Suppressor macrophage (primary cell): Measurements from ENCODE around the gene PDZD2.
"Not testable (repeated sequence)": the region's sequence is repeated elsewhere in the genome, so short reads cannot be mapped to it uniquely, and the experiment has no call there.

Experiments
- DNase-seq, 4 experiments: peaks; one replicate each; pipeline ENCODE4 v3.0.0-alpha.2; 2020 to 2022

Gene PDZD2

GRCh38 chr5:31638345-31638744 lies 586 bp upstream of the PDZD2 start:
- peak in 3 of 4 experiments; percentile 4 to 11 (median 7) for DNase-seq

DNA sequence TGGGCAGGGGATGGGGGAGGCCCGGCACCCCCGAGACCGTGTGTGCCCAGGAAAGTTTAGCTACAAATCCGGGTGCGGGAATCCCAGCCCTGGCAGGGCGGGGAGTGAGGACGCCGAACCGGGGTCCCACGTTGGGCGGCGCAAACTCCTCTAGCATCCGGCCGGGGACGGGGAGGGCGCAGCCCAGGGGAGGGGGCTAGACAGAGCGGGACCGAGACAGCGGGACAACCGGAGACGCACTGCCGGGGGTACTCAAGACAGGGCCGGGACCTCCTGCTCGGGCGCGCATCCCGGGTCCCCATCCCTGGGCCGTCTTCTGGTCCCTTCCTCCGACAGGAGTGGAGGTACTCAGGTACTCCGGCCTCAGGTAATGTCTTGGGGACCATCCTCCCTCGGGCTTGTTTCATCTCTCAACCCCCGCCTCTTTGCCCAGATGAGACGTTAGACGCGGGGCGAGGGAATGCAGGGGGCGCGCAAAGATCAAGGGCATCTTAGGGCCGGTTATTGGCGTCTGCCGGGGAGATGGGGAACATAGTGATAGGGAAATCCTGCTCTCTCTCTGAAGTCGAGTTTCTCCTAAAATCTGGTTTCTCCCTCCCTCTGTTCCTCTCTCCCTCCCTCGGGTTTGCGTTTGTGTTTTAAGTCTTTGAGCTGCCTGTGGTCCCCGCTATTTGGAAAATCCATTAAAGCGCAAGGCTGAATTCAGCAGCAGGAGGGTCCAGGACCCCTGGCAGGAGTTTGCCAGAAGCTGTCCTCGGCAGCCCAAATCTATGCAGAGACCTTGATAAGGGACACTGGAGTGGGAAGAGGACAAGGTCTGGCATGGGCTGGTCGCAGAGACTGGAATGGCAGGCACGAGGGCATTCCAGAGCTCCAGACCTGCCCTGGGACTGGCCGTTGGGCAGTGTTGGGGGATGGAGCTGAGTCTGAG lies 815 bp downstream of the PDZD2 start:
- no peak for DNase-seq

GRCh38 chr5:31640573-31640972 lies 1.6 kb downstream of the PDZD2 start:
- DNase-seq, result no peak

DNA sequence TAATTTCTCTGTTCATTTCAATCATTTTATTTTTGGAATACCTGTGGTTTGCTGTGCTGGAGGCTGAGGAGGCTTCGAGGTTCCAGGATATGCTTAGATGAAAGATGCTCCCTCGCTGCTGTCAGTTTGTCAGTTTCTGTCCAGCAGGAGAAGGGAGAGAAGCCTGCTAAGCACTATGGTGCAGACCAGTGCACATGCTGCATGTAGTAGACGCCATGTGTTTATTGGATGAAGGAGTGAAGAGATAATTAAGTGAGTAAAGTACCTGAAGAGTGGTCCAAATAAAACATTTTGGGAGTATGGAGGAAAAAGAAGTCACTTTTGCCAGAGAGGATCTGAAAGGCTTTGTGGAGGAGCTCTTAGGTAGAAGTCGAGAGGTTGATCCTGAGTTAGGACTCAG lies 2.1 kb downstream of the PDZD2 start:
- DNase-seq, result no peak

GRCh38 chr5:31641575-31641974 lies 2.6 kb downstream of the PDZD2 start:
- DNase-seq, result no peak

- no peak for DNase-seq
Observed at GRCh38 chr5:31645420-31646081, 6.6 kb downstream of the PDZD2 start.

- no peak for DNase-seq
Observed at GRCh38 chr5:31648326-31648725, 9.4 kb downstream of the PDZD2 start.

GRCh38 chr5:31651241-31651640 lies 12.3 kb downstream of the PDZD2 start:
- DNase-seq, result no peak

GRCh38 chr5:31655491-31655890 lies 16.6 kb downstream of the PDZD2 start:
- DNase-seq, result no peak

- no peak for DNase-seq
Observed at GRCh38 chr5:31656806-31657205, 17.9 kb downstream of the PDZD2 start.

DNA sequence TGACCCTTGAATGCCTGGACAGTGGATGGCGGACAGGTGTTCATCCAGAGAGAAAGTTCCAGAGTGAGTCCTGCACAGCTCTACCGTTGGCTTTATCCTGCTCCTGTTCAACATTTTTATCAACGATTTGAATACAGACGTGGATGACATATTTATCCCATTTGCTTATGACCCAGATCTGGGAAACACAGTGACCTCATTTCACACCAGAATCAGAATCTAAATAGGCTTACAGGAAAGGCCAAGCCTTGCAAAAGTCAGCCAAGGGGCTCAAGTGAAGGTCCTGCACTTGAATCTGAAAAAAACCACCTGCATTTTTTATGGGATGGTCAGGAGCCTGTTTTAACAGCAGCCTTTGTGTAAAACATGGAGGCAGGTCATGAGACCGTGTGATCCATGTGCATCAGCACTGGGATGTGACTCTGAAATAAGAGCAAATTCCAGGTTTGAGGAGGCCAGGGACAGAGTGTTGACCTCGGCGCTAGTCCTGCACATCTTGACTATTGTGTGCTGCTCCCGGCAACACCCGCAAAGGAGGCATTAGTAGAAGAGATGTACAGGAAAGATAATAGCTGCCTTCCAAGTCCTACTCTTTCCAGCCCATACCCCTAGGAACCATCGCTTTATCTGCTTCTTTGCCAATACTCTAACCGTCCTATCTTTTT lies 18.5 kb downstream of the PDZD2 start:
- no peak for DNase-seq

DNA sequence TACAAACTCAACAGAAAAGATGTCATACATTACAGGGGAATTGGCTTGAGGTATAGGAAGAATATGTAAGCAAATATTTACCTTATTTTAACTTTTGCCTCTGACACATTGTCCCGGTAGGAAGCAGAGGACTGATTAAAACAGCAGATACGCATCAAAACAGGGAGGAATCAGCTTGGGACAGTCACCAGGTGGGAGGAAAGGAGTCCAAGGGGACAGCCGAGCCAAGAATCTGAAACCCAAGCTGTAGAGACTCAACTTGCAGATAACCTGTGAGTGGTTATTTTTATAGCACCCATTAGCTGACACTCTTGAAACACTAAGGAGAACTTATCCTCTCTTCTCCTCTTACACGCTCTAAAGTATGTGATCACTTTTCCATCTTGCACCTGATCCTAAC lies 22.3 kb downstream of the PDZD2 start:
- DNase-seq, result no peak

DNA sequence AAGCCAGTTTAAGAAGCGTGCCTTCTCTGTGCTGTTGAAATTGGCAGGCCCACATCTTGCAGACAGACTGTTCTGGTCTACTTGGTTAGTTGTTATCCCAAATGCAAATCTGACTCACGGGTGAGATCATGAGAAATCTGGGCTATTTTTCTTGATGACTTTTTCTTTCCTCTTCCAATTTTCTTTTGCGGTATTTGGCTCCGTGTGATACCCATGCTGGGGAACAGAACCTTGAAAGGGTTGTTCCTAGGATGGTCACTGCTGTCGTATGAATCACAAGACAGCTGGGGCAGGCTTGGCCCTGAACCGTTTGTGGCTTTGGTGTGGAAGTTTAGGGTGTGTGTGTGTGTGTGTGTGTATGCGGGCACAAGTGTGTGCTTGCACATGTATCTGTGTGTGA lies 24.6 kb downstream of the PDZD2 start:
- DNase-seq, result no peak

- DNase-seq, result peak in 1 of 4 experiments; percentile 2
Observed at GRCh38 chr5:31664566-31664965, 25.6 kb downstream of the PDZD2 start.

- no peak for DNase-seq
Observed at GRCh38 chr5:31671339-31671741, 32.4 kb downstream of the PDZD2 start.

GRCh38 chr5:31674371-31674951 lies 35.5 kb downstream of the PDZD2 start:
- no peak for DNase-seq

DNA sequence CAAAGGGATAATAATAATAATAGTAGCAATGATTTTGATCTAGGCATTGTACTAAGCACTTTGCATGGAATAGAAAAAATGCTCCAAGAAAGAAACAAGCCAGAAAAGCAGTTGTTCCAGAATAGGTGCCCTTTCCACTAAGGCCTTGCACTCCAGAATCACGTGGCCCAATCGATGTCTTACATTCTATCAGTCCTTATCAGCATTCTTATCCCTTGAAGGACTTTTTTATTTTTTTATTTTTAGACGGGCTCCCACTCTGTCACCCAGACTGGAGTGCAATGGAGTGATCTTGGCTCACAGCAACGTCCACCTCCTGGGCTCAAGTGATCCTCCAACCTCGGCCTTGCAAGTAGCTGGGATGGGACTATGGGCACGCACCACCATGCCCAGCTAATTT lies 36.5 kb downstream of the PDZD2 start:
- no peak for DNase-seq

- DNase-seq, result no peak
Observed at GRCh38 chr5:31678180-31678579, 39.2 kb downstream of the PDZD2 start.

DNA sequence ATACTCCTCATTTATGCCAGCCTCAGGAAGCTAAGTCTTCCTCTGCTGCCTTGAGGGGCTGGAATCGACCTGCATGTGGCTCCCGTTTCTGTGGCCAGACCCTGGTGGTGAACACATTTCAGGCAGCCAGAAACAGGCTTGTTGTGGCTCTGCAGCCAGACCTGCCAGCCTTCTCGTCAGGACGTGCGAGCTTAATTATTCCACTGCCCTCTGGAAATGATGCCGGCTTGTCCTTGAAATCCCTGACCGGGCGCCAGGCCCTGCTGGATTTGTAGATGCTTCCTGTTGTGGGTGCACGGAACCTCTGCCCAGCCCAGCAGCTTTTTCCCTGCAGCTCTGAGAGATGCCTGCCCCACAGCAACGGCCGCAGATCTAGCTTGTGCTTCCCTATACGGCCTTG lies 41.6 kb downstream of the PDZD2 start:
- DNase-seq, result no peak

DNA sequence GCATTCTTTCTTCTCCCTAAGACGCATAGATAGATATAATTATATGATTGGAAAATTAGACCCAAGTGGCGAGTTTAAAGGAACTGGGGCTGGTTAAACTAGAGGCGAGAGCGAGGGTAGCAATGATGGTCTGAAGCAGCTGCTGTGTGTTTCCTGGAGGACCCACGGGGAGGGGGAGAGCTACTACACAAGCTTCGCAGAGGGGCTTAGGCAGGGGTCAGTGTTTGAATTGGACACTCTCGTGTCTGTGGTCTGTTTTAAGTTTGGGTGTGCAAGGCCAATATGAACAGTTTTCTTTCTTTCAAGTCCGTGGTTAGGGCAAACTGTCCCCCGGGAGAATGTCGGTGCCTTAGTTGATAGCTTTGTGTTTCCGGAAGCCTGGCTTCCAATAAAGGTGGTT lies 43.1 kb downstream of the PDZD2 start:
- DNase-seq, result no peak

DNA sequence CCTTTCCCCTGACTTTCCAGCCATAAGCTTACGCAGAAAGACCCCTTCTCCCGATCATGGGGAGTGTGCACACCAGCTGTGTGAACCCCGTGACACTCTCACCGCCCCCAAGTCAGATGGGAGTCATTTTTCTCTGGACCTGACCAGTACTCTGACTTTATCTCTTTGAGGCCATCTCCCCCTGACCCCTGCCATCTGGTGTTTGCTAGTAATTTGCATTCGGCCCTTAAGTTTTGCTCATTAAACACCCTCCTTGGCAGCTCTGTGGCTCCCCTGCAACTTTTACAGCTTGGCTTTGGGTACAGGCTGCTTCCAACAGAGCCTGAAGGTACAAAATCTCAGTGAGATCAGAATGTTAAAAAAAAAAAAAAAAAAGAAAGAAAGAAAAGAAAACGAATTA lies 43.9 kb downstream of the PDZD2 start:
- no peak for DNase-seq

GRCh38 chr5:31688515-31689092 lies 49.7 kb downstream of the PDZD2 start:
- no peak for DNase-seq

GRCh38 chr5:31691408-31691807 lies 52.5 kb downstream of the PDZD2 start:
- DNase-seq, result not testable (repeated sequence)
